Keratinocyte (primary cell): ENCODE measurements around the gene TRPM1. TPM values are rescaled to one million over a fixed set of nuclear protein-coding genes. Genes with fewer than 3 reads are reported as not detected.

Experiments used
- DNase-seq: peaks from one replicate; pipeline ENCODE4 v3.0.0-alpha.2; 2011; ENCODE audit warnings: low read depth, missing footprints, low spot score
- FAIRE-seq: peaks from 2 replicates; lab custom pipeline; 2011; peaks lifted over from hg19 to GRCh38; lab: Jason Lieb, UNC
- H2AFZ ChIP-seq: 2 replicates; pipeline ENCODE4 v1.6.0; 2012; ENCODE audit warnings: low read length, control low read depth, inconsistent platforms; ENCODE audit not compliant: control insufficient read depth
- H3K27ac ChIP-seq: 2 replicates; pipeline ENCODE4 v1.5.1; 2011; ENCODE audit warnings: low read length; ENCODE audit not compliant: control insufficient read depth, insufficient read depth
- H3K27me3 ChIP-seq: 3 replicates; pipeline ENCODE4 v1.6.0; 2011; ENCODE audit warnings: low read length; ENCODE audit not compliant: control insufficient read depth, insufficient read depth; ENCODE audit errors: extremely low read depth
- H3K36me3 ChIP-seq, 2 experiments: 2 replicates in 1 of 2; 3 replicates in 1 of 2; pipeline ENCODE4 v1.5.1; 2011; ENCODE audit warnings: low read length in 2 of 2, mild to moderate bottlenecking in 1 of 2; ENCODE audit not compliant: control insufficient read depth in 2 of 2, insufficient read depth in 2 of 2; ENCODE audit errors: extremely low read depth in 1 of 2
- H3K4me1 ChIP-seq: 3 replicates; pipeline ENCODE4 v1.5.1; 2011; ENCODE audit warnings: low read length; ENCODE audit not compliant: control insufficient read depth, insufficient read depth; ENCODE audit errors: extremely low read depth
- H3K4me2 ChIP-seq: 3 replicates; pipeline ENCODE4 v1.6.0; 2011; ENCODE audit warnings: low read depth, low read length; ENCODE audit not compliant: control insufficient read depth, insufficient read depth; ENCODE audit errors: extremely low read depth
- H3K4me3 ChIP-seq, 3 experiments: fragments of 200-600 bp in 1 of 3; sonication (generic) in 1 of 3; 2 replicates in 2 of 3; 3 replicates in 1 of 3; pipeline ENCODE4 v1.5.1; 2011 to 2016; ENCODE audit warnings: low read length in 3 of 3, mild to moderate bottlenecking in 3 of 3, control low read depth in 2 of 3, inconsistent platforms in 1 of 3, low read depth in 1 of 3, mixed read lengths in 1 of 3, mixed run types in 1 of 3, moderate library complexity in 1 of 3; ENCODE audit not compliant: control insufficient read depth in 2 of 3, insufficient read depth in 2 of 3; ENCODE audit errors: extremely low read depth in 1 of 3
- H3K79me2 ChIP-seq: 2 replicates; pipeline ENCODE4 v1.6.0; 2012; ENCODE audit warnings: low read length; ENCODE audit not compliant: control insufficient read depth, insufficient read depth
- H3K9ac ChIP-seq: 3 replicates; pipeline ENCODE4 v1.6.0; 2011; ENCODE audit warnings: low read length; ENCODE audit not compliant: control insufficient read depth, insufficient read depth; ENCODE audit errors: extremely low read depth
- H3K9me1 ChIP-seq: 3 replicates; pipeline ENCODE4 v1.6.0; 2011; ENCODE audit warnings: low read length; ENCODE audit not compliant: control insufficient read depth, insufficient read depth; ENCODE audit errors: extremely low read depth
- H3K9me3 ChIP-seq: 2 replicates; pipeline ENCODE4 v1.5.1; 2012; ENCODE audit warnings: low read depth, low read length; ENCODE audit not compliant: control insufficient read depth
- H4K20me1 ChIP-seq: 3 replicates; pipeline ENCODE4 v1.6.0; 2011; ENCODE audit warnings: low read length; ENCODE audit not compliant: control insufficient read depth, insufficient read depth; ENCODE audit errors: extremely low read depth
- CTCF ChIP-seq, 3 experiments: IDR thresholded peaks in 1 of 3; conservative IDR thresholded peaks in 1 of 3; optimal IDR thresholded peaks in 1 of 3; 2 replicates in 2 of 3; 3 replicates in 1 of 3; pipeline versions ENCODE3 to v1.5.1; 2011; ENCODE audit warnings: low read length in 3 of 3, mild to moderate bottlenecking in 3 of 3, moderate library complexity in 2 of 3, control low read depth in 1 of 3, inconsistent platforms in 1 of 3; ENCODE audit not compliant: insufficient read depth in 2 of 3; ENCODE audit errors: extremely low read depth in 1 of 3
- EZH2 ChIP-seq: IDR thresholded peaks from one replicate; pipeline ENCODE4 v1.6.1; 2012; ENCODE audit warnings: inconsistent platforms, mild to moderate bottlenecking, low read length, moderate library complexity
- dilution Hi-C: fragments of 300-500 bp; cut with MboI; formaldehyde crosslinking; loops from one replicate; pipeline ENCODE4 v1.7.0; 2020; ENCODE audit warnings: low sequenced_read_pairs; ENCODE audit not compliant: extremely low pct_ligation_motif_present
- polyA plus RNA-seq, 5 experiments: library from polyadenylated mRNA; depleted of rRNA in 3 of 5; stranded (reverse) in 3 of 5; stranded (forward) in 1 of 5; unstranded in 1 of 5; fragments of >200 nt; gene quantifications; 1 replicate in 1 of 5; 2 replicates in 3 of 5; 3 replicates in 1 of 5; pipeline versions ENCODE4 v1.2.1 to v1.2.3, GENCODE V29; 2011 to 2012; ENCODE audit warnings: missing spikeins in 2 of 5, low read depth in 1 of 5, low replicate concordance in 1 of 5

TRPM1 gene
- polyA plus RNA-seq, 1 donor (not counting 4 experiments of a cell fraction or from before 2014, with no cell fraction given), result 0.17 TPM

DNA sequence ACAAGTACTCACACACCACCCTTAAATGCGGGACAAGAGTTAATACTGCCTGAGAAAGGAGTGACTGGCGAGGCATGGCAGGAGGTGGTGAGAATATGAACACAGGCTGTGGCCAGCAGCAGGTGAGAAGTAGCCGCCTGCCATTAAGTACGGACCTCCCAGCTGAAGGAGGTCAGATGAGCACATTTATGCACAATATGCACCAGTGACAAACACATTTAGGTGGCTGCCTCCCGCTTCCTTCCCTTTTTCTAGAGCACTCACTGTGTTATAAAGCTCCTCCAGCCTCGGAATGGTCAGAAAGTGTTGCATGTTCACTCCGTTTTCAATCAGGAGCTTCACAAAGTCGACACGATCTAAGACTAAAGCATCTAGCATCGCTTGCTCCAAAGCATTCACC is 52.4 kb downstream of the TRPM1 start:
- Histone ChIP-seq H2AFZ (no peak overlapping the region), H3K79me2 (no peaks in the 10 kb centered on the region), H3K27me3 (no peaks in the 10 kb centered on the region), H3K4me3 (no peak overlapping the region), H3K9me1 (no peaks in the 10 kb centered on the region), H3K27ac (no peak overlapping the region), H4K20me1 (no peaks in the 10 kb centered on the region), H3K4me1 (peaks cover 7% of the 10 kb centered on the region), H3K9me3 (no peaks in the 10 kb centered on the region), H3K9ac (no peak overlapping the region), H3K4me2 (no peak overlapping the region), H3K36me3 (no peaks in the 10 kb centered on the region)
- TF ChIP-seq CTCF (optimal IDR thresholded peaks at IDR 0.05 in 1 of 3, IDR thresholded peaks at IDR 0.05 in 1 of 3, conservative IDR thresholded peaks at IDR 0.05 in 1 of 3; ENCODE audit: extremely low read depth in 1 of 3, insufficient read depth in 2 of 3, low read length in 3 of 3) (no peak), EZH2 (no peak)
- no peak for FAIRE-seq
- no peak for DNase-seq
- dilution Hi-C loops, result no loop called here

- Histone ChIP-seq H3K4me1 (peaks cover 7% of the 10 kb centered on the region), H3K27ac (no peak overlapping the region), H3K9ac (no peak overlapping the region), H4K20me1 (no peaks in the 10 kb centered on the region), H3K79me2 (no peaks in the 10 kb centered on the region), H3K36me3 (no peaks in the 10 kb centered on the region), H3K4me3 (no peak overlapping the region), H3K4me2 (no peak overlapping the region), H3K27me3 (no peaks in the 10 kb centered on the region), H3K9me3 (no peaks in the 10 kb centered on the region), H2AFZ (no peak overlapping the region), H3K9me1 (no peaks in the 10 kb centered on the region)
- dilution Hi-C loops, result no loop called here
- TF ChIP-seq CTCF (optimal IDR thresholded peaks at IDR 0.05 in 1 of 3, IDR thresholded peaks at IDR 0.05 in 1 of 3, conservative IDR thresholded peaks at IDR 0.05 in 1 of 3; ENCODE audit: extremely low read depth in 1 of 3, insufficient read depth in 2 of 3, low read length in 3 of 3) (no peak), EZH2 (no peak)
- no peak for DNase-seq
- FAIRE-seq, result no peak
Observed at GRCh38 chr15:31047437-31047836, 54.1 kb downstream of the TRPM1 start.
